ENCODE data around the gene UBTD2. TPM values are rescaled to one million over a fixed set of nuclear protein-coding genes. Genes with fewer than 3 reads are reported as not detected.
"Not testable (repeated sequence)": the region's sequence is repeated elsewhere in the genome, so short reads cannot be mapped to it uniquely, and the experiment has no call there.

Gene UBTD2, protein sequence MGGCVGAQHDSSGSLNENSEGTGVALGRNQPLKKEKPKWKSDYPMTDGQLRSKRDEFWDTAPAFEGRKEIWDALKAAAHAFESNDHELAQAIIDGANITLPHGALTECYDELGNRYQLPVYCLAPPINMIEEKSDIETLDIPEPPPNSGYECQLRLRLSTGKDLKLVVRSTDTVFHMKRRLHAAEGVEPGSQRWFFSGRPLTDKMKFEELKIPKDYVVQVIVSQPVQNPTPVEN
- total RNA-seq: 48.8 TPM
- polyA plus RNA-seq (ENCODE audit: insufficient read depth in 1 of 8, insufficient read length in 8 of 8, low replicate concordance in 1 of 8): 10 to 100 TPM; 50.8 to 79.8 (median 61.8) TPM
- long read RNA-seq, donor 1, transcript UBTD2-201 (3 exons, 3,301 nt): major isoform, 15 of 15 reads
- long read RNA-seq, donor 1, partial matches to known transcripts: 0 of 15 reads
- long read RNA-seq, donor 1, other reads (novel, unspliced or antisense): 0 of 15 reads
- long read RNA-seq, donor 2: 0 reads
- long read RNA-seq, donor 3, transcript UBTD2-201 (3 exons, 3,301 nt): major isoform, 25 of 36 reads
- long read RNA-seq, donor 3, partial matches to known transcripts: 11 of 36 reads
- long read RNA-seq, donor 3, other reads (novel, unspliced or antisense): 0 of 36 reads
- long read RNA-seq, donor 4, transcript UBTD2-201 (3 exons, 3,301 nt): major isoform, 14 of 14 reads
- long read RNA-seq, donor 4, partial matches to known transcripts: 0 of 14 reads
- long read RNA-seq, donor 4, other reads (novel, unspliced or antisense): 0 of 14 reads
- long read RNA-seq, donor 5, transcript UBTD2-201 (3 exons, 3,301 nt): major isoform, 40 of 62 reads
- long read RNA-seq, donor 5, partial matches to known transcripts: 22 of 62 reads
- long read RNA-seq, donor 5, other reads (novel, unspliced or antisense): 0 of 62 reads
- long read RNA-seq, donor 6, transcript UBTD2-201 (3 exons, 3,301 nt): major isoform, 30 of 30 reads
- long read RNA-seq, donor 6, partial matches to known transcripts: 0 of 30 reads
- long read RNA-seq, donor 6, other reads (novel, unspliced or antisense): 0 of 30 reads
- long read RNA-seq, donor 7, transcript UBTD2-201 (3 exons, 3,301 nt): major isoform, 13 of 19 reads
- long read RNA-seq, donor 7, partial matches to known transcripts: 6 of 19 reads
- long read RNA-seq, donor 7, other reads (novel, unspliced or antisense): 0 of 19 reads
- long read RNA-seq, donor 8, transcript UBTD2-201 (3 exons, 3,301 nt): major isoform, 14 of 14 reads
- long read RNA-seq, donor 8, partial matches to known transcripts: 0 of 14 reads
- long read RNA-seq, donor 8, other reads (novel, unspliced or antisense): 0 of 14 reads
- long read RNA-seq, donor 9, transcript UBTD2-201 (3 exons, 3,301 nt): major isoform, 14 of 14 reads
- long read RNA-seq, donor 9, partial matches to known transcripts: 0 of 14 reads
- long read RNA-seq, donor 9, other reads (novel, unspliced or antisense): 0 of 14 reads
- long read RNA-seq, donor 10, transcript UBTD2-201 (3 exons, 3,301 nt): major isoform, 30 of 30 reads
- long read RNA-seq, donor 10, partial matches to known transcripts: 0 of 30 reads
- long read RNA-seq, donor 10, other reads (novel, unspliced or antisense): 0 of 30 reads
- long read RNA-seq, donor 11, transcript UBTD2-201 (3 exons, 3,301 nt): major isoform, 21 of 21 reads
- long read RNA-seq, donor 11, partial matches to known transcripts: 0 of 21 reads
- long read RNA-seq, donor 11, other reads (novel, unspliced or antisense): 0 of 21 reads

DNA sequence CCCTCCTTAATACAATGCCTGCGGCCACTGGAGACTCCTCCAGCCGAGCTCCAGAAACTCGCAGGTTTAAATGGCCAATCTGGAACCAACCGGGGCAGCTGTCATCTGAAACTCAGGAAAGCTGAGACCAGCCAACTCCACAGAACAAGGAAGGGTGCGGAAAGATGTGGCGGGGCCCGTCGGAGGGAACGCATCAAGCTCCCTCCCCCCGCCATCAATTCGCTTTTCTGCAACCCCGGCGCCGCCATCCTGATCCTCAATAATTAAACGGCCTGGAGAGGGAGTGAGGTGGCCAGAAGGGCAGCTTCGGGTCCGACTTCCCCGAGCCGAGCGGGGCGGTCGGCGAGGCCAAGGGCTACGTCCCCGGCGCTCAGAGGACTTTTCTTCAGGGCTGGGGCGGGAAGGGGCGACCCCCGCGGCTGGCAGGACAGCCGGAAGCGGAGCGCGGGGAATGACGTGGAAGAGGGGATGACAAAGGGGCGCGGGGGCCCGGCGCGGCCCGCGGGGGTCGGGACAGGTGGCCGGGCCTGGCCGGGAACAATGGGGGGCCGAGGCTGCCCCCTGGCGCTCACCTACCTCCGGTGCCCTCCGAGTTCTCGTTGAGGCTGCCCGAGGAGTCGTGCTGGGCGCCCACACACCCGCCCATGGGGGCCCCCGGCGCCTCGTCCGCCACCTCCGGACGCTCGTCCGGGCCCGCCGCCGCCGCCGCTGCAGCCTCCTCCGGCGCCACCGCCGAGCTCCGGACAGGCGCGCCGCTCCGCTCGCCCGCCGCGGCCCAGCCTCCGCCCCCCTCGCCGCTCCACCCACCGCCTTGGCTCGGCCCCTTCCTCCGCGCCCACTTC is at the start of gene UBTD2:
UBTD2 (minus strand) TSS at position 745 of the 842 bp plus-strand sequence; CDS start at position 646, 99 bp downstream.
- WGBS (ENCODE audit: insufficient coverage): 0% methylated on average over 77 of the region's 87 CpGs
- Histone ChIP-seq H3K4me3 (ENCODE audit: low read length) (peak within 1 kb of the TSS; percentile 93), H3K4me1 (ENCODE audit: control insufficient read depth, insufficient read depth, low read length) (peaks cover 14% of the 10 kb centered on the region), H3K9me3 (replicated peaks; ENCODE audit: control insufficient read depth, low read depth, low read length) (no peaks in the 10 kb centered on the region), H3K36me3 (ENCODE audit: control insufficient read depth, insufficient read depth, low read length) (no peaks in the 10 kb centered on the region), H3K27ac (ENCODE audit: low read length) (peak within 1 kb of the TSS; percentile 98), H3K27me3 (ENCODE audit: control insufficient read depth, insufficient read depth, low read length) (no peaks in the 10 kb centered on the region)
- peak; percentile 93 for DNase-seq

DNA sequence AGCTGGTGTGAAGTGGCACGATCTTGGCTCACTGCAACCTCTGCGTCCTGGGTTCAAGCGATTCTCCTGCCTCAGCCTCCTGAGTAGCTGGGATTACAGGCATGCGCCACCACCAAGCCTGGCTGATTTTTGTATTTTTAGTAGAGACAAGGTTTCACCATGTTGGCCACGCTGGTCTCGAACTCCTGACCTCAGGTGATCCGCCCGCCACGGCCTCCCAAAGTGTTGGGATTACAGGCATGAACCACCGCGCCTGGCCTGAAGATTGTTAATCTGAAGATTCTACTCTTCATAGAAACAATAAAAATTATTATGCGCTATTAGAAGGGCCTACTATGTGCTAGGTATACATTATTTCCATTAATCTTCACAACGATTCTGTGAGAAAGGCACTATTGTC is 43.3 kb upstream of the UBTD2 start:
- not testable (repeated sequence) for H3K4me3 ChIP-seq (ENCODE audit: low read length); DNase-seq; H3K36me3 ChIP-seq (ENCODE audit: control insufficient read depth, insufficient read depth, low read length); H3K9me3 ChIP-seq (replicated peaks; ENCODE audit: control insufficient read depth, low read depth, low read length); H3K27ac ChIP-seq (ENCODE audit: low read length); H3K27me3 ChIP-seq (ENCODE audit: control insufficient read depth, insufficient read depth, low read length); H3K4me1 ChIP-seq (ENCODE audit: control insufficient read depth, insufficient read depth, low read length)
- 100% methylated on average over 1 of the region's 13 CpGs for WGBS (ENCODE audit: insufficient coverage)

DNA sequence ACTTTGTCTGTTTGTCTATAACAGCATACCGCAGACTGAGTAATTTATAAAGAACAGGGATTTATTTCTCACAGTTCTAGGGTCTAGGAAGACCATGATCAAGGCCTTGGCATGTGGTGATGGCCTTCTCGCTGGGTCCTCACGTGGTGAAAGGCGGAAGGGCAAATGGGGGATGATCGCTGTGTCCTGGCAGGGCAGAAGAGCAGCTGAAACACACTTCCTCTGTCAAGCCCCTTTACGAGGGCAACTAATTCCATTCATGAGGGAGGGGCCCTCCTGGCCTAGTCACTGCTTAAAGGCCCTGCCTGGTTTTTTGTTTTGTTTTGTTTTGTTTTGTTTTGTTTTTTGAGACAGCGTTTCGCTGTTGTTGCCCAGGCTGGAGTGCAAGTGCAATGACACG is 41.9 kb upstream of the UBTD2 start:
- DNase-seq: no peak
- no peaks in the 10 kb centered on the region for H3K9me3 ChIP-seq (replicated peaks; ENCODE audit: control insufficient read depth, low read depth, low read length)
- no peak overlapping the region for H3K27ac ChIP-seq (ENCODE audit: low read length)
- 90% methylated on average over 3 of the region's 9 CpGs for WGBS (ENCODE audit: insufficient coverage)
- H3K27me3 ChIP-seq (ENCODE audit: control insufficient read depth, insufficient read depth, low read length): no peaks in the 10 kb centered on the region
- no peak overlapping the region for H3K4me3 ChIP-seq (ENCODE audit: low read length)
- H3K4me1 ChIP-seq (ENCODE audit: control insufficient read depth, insufficient read depth, low read length): no peaks in the 10 kb centered on the region
- H3K36me3 ChIP-seq (ENCODE audit: control insufficient read depth, insufficient read depth, low read length): no peaks in the 10 kb centered on the region

DNA sequence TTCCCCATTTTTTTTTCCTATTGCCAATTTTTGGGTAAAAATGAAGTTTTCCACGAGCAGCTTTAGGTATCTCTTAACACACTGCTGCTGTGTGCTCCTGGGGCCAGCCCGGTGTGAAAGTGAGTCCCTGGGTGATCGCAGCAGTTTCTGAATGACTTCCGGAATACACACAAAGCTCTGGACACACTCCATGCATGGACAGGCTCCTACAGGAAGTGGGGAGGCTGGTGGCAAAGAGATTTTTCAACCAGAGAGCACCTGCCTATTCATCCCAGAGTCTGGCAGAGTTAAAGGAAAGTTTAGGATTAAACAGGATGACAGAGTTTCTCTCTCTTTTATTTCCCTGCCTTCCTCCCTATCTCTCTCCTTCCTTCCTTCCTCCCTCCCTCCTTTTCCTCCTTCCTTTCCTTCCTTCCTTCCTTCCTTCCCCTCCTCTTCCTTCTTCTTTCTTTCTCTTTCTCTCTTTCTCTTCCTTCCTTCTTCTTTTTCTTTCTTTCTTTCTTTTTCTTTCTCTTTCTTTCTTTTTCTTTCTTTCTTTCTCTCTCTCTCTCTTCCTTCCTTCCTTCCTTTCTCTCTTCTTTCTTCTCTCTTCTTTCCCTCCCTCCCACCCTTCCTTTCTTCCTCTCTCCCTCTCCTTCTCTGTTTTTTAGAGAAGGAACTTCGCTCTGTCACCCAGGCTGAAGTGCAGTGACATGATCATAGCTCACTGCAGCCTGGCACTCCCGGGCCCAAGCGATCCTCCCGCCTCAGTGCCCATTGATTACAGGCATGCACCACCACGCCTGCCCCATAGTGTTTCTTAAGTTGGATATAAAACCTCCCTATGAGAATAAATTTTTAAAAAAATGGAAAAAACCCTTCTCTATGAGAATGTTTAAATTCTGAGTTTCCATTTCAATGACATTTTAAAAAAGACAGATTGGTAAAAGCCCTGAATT is 38.7 kb upstream of the UBTD2 start:
- H3K9me3 ChIP-seq (replicated peaks; ENCODE audit: control insufficient read depth, low read depth, low read length): no peaks in the 10 kb centered on the region
- H3K36me3 ChIP-seq (ENCODE audit: control insufficient read depth, insufficient read depth, low read length): no peaks in the 10 kb centered on the region
- peak; percentile 57 for DNase-seq
- H3K4me3 ChIP-seq (ENCODE audit: low read length): no peak overlapping the region
- 100% methylated on average over 1 of the region's 9 CpGs for WGBS (ENCODE audit: insufficient coverage)
- H3K4me1 ChIP-seq (ENCODE audit: control insufficient read depth, insufficient read depth, low read length): no peaks in the 10 kb centered on the region
- H3K27me3 ChIP-seq (ENCODE audit: control insufficient read depth, insufficient read depth, low read length): no peaks in the 10 kb centered on the region
- H3K27ac ChIP-seq (ENCODE audit: low read length): no peak overlapping the region

DNA sequence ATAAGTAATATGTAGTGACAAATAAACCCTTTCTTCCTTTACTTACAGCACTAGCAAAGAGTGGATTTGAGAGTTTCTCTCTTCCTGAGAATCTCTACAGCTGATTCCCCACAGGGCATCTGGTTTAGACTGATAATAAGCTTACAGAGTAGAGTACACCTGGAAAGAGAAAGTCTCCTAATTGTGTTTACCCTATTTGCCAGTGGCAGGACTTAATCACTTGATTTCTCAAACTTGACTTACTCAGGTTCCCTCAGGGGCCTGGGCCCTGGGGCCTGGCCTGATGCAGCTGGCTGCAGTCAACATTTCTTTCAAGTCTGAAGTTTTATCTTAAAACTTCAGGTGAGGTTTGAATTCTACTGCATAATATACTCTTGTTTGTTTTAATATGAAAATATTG is 38.0 kb upstream of the UBTD2 start:
- no peaks in the 10 kb centered on the region for H3K4me1 ChIP-seq (ENCODE audit: control insufficient read depth, insufficient read depth, low read length)
- H3K9me3 ChIP-seq (replicated peaks; ENCODE audit: control insufficient read depth, low read depth, low read length): no peaks in the 10 kb centered on the region
- DNase-seq: no peak
- H3K27ac ChIP-seq (ENCODE audit: low read length): no peak overlapping the region
- H3K36me3 ChIP-seq (ENCODE audit: control insufficient read depth, insufficient read depth, low read length): no peaks in the 10 kb centered on the region
- no peak overlapping the region for H3K4me3 ChIP-seq (ENCODE audit: low read length)
- no peaks in the 10 kb centered on the region for H3K27me3 ChIP-seq (ENCODE audit: control insufficient read depth, insufficient read depth, low read length)

DNA sequence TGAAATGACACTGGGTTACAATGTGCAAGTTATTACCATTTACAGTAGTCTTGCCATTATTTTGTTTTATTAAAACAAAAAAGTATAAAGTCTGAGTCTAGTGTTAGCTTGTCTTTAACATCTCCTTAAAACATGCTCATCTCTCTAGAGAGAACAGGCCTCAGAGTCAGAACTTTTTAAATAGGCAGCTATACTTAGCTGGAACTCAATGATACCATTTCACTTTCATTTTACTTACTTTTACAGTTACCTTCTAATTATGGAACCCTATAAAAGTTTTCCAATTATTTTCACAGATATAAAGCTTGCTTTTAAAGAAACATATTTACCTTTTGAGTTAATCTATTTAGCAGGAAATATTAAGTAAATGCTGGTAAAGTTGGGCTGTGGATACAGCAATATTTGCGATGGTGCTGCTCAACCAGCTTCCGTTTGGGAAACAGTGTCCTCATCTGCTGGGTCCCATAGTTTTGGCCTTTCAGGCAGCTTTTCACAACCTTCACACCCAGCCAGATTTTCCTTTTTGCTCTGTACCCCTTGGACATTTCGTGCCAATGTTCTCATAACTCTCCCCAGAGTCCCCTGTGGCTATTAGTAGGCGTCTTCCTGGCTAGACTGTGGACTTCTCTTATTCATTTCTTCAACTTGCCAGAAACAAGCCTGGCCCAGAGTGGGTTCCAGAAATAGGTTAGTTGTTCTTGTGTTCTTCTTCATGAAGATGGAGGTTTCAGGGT is 36.3 kb upstream of the UBTD2 start:
- Histone ChIP-seq H3K36me3 (ENCODE audit: control insufficient read depth, insufficient read depth, low read length) (no peaks in the 10 kb centered on the region), H3K9me3 (replicated peaks; ENCODE audit: control insufficient read depth, low read depth, low read length) (no peaks in the 10 kb centered on the region), H3K27ac (ENCODE audit: low read length) (no peak overlapping the region), H3K27me3 (ENCODE audit: control insufficient read depth, insufficient read depth, low read length) (no peaks in the 10 kb centered on the region), H3K4me1 (ENCODE audit: control insufficient read depth, insufficient read depth, low read length) (no peaks in the 10 kb centered on the region), H3K4me3 (ENCODE audit: low read length) (no peak overlapping the region)
- 88% methylated on average over 2 of the region's 4 CpGs for WGBS (ENCODE audit: insufficient coverage)
- no peak for DNase-seq

DNA sequence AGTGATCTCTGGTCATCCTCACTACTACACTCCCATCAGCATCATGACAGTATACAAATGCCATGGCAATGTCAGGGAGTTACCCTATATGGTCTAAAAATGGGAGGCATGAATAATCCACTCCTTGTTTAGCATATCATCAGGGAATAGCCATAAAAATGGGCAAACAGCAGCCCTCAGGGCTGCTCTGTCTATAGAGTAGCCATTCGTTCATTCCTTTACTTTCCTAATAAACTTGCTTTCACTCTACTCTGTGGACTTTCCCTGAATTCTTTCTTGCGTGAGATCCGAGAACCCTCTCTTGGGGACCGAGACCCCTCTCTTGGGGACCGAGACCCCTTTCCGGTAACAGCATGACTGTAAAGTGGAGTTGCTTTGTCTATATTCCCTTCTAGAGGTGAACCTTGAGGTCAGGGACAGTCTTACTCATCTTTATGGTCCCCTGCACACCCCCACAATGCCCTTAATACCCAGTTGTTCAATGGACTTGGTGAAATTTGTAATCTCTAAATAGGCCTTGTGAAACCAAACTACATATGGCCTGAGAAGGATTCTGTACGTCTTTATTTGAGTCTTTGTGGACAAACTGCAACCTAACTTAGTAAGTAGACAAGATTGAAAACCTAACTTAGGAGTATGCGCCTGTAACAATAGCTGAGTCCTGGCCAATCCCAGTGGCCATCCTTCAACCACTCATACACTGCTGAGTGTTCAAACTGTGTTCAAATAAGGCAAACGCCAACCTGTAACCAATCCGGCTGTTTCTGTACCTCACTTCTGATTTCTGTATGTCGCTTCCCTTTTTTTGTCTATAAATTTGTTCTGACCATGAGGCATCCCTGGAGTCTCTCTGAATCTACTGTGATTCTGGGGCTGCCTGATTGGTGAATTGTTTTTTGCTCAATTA is 32.3 kb upstream of the UBTD2 start:
- Histone ChIP-seq H3K4me1 (ENCODE audit: control insufficient read depth, insufficient read depth, low read length) (no peaks in the 10 kb centered on the region), H3K27me3 (ENCODE audit: control insufficient read depth, insufficient read depth, low read length) (no peaks in the 10 kb centered on the region), H3K27ac (ENCODE audit: low read length) (no peak overlapping the region), H3K4me3 (ENCODE audit: low read length) (no peak overlapping the region), H3K36me3 (ENCODE audit: control insufficient read depth, insufficient read depth, low read length) (no peaks in the 10 kb centered on the region), H3K9me3 (replicated peaks; ENCODE audit: control insufficient read depth, low read depth, low read length) (no peaks in the 10 kb centered on the region)
- no peak for DNase-seq
- 100% methylated on average over 1 of the region's 11 CpGs for WGBS (ENCODE audit: insufficient coverage)
